Tibial nerve (tissue), 4 donors: ENCODE results near the gene OXCT1. TPM values are rescaled to one million over a fixed set of nuclear protein-coding genes. Genes with fewer than 3 reads are reported as not detected.

Experiments
- DNase-seq, 2 donors: peaks; one replicate each; pipeline ENCODE4 v3.0.0-alpha.2; 2019; ENCODE audit warnings: low spot score in 2 of 2
- H3K27ac ChIP-seq, 4 donors: fragments of 200-600 bp; sonication (generic) in 3 of 4; one replicate each; pipeline ENCODE4 v1.5.1; 2017 to 2019; ENCODE audit warnings: mild to moderate bottlenecking in 1 of 4
- H3K27me3 ChIP-seq, 2 donors: fragments of 200-600 bp; sonication (generic) in 1 of 2; one replicate each; pipeline versions ENCODE4 v1.5.1 to v1.6.0; 2017 to 2019
- H3K36me3 ChIP-seq, 3 donors: fragments of 200-600 bp; sonication (generic); one replicate each; pipeline ENCODE4 v1.5.1; 2018 to 2019
- H3K4me1 ChIP-seq, 4 donors: fragments of 200-600 bp; sonication (generic) in 3 of 4; one replicate each; pipeline ENCODE4 v1.5.1; 2017 to 2019
- H3K4me3 ChIP-seq, 4 donors: fragments of 200-600 bp; sonication (generic) in 3 of 4; one replicate each; pipeline ENCODE4 v1.5.1; 2017 to 2019; ENCODE audit warnings: mild to moderate bottlenecking in 1 of 4, moderate library complexity in 1 of 4
- H3K9me3 ChIP-seq, 4 donors: fragments of 200-600 bp; sonication (generic) in 3 of 4; one replicate each; pipeline ENCODE4 v1.5.1; 2017 to 2019
- EP300 ChIP-seq, 2 donors: sonication (generic); formaldehyde crosslinking; IDR thresholded peaks; one replicate each; pipeline ENCODE4 v1.6.1; 2017; ENCODE audit warnings: antibody characterized with exemption in 2 of 2, mild to moderate bottlenecking in 1 of 2
- POLR2A ChIP-seq, 2 donors: fragments of 450-650 bp; IDR thresholded peaks; one replicate each; pipeline ENCODE4 v1.6.1; 2017; ENCODE audit warnings: antibody characterized with exemption in 2 of 2, mild to moderate bottlenecking in 2 of 2, moderate library complexity in 2 of 2
- WGBS, 2 donors: methylation state at CpG; one replicate each; pipeline ENCODE4 v1.1.5; 2018; 5-methylcytosine and 5-hydroxymethylcytosine counted together
- total RNA-seq, 4 donors: library from RNA; depleted of rRNA; stranded (reverse); fragments of >200 nt; gene quantifications; one replicate each; pipeline ENCODE4 v1.1.0, GENCODE V29; 2016
- TF ChIP-seq, protein P1 (sequence below), 5 experiments: fragments of 200-600 bp in 3 of 5; fragments of 450-650 bp in 2 of 5; sonication (generic) in 3 of 5; IDR thresholded peaks; one replicate each; pipeline ENCODE4 v1.5.1; 2016 to 2019; ENCODE audit warnings: antibody characterized with exemption in 5 of 5, mild to moderate bottlenecking in 3 of 5, moderate library complexity in 2 of 5

Gene OXCT1
- total RNA-seq, 4 donors from 2014 or later: 20.4 to 41.2 (median 26.0) TPM

DNA sequence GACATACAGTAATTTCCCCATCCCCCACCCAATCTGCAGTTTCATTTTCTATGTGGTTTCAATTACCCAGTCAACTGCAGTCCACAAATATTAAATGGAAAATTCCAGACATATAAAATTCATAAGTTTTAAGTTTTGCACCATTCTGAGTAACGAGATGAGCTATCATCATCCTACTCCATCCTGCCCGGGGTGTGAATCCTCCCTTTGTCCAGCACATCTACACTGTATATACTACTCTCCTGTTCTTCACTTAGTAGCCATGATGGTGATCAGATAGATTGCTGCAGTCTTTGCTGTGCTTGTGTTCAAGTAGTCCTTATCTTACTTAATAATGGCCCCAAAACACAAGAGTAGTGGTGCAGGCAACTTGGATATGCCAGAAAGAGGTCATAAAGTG is 11.3 kb downstream of the OXCT1 start:
- DNase-seq: no peak
- Histone ChIP-seq H3K27ac (no peak overlapping the region), H3K9me3 (no peaks in the 10 kb centered on the region), H3K4me3 (no peak overlapping the region), H3K36me3 (peaks cover 0 to 42% (median 0%) of the 10 kb centered on the region in 3 donors), H3K4me1 (peaks cover 0 to 3% (median 0%) of the 10 kb centered on the region in 4 donors), H3K27me3 (no peaks in the 10 kb centered on the region)
- TF ChIP-seq, protein P1, sequence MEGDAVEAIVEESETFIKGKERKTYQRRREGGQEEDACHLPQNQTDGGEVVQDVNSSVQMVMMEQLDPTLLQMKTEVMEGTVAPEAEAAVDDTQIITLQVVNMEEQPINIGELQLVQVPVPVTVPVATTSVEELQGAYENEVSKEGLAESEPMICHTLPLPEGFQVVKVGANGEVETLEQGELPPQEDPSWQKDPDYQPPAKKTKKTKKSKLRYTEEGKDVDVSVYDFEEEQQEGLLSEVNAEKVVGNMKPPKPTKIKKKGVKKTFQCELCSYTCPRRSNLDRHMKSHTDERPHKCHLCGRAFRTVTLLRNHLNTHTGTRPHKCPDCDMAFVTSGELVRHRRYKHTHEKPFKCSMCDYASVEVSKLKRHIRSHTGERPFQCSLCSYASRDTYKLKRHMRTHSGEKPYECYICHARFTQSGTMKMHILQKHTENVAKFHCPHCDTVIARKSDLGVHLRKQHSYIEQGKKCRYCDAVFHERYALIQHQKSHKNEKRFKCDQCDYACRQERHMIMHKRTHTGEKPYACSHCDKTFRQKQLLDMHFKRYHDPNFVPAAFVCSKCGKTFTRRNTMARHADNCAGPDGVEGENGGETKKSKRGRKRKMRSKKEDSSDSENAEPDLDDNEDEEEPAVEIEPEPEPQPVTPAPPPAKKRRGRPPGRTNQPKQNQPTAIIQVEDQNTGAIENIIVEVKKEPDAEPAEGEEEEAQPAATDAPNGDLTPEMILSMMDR (IDR thresholded peaks at IDR 0.05): no peak
- TF ChIP-seq POLR2A (IDR thresholded peaks at IDR 0.05) (no peak), EP300 (IDR thresholded peaks at IDR 0.05) (no peak)
- 86 to 87% methylated on average over 2 of the region's 2 CpGs for WGBS, 2 donors

DNA sequence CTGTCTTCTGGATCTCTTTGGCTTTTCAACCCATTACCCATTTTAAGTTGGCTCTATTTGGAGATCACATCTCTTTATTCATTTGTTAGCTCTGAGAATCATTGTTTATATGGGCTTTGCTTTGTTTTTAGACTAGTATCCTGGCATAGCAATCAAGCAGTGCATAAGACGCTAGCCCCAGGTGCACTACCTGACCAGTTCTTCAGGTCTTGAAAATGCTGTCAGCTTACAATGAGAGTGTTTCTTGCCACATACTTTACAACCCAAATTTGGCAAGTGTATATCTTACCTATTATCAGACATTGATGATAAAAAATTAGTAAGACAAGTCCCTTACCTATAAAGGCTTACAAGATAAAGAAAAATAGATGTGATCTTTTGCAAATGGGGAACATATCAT is 12.2 kb downstream of the OXCT1 start:
- TF ChIP-seq EP300 (IDR thresholded peaks at IDR 0.05) (no peak), POLR2A (IDR thresholded peaks at IDR 0.05) (no peak)
- TF ChIP-seq, protein P1 (IDR thresholded peaks at IDR 0.05): no peak
- Histone ChIP-seq H3K27ac (no peak overlapping the region), H3K9me3 (no peaks in the 10 kb centered on the region), H3K27me3 (no peaks in the 10 kb centered on the region), H3K4me3 (no peak overlapping the region), H3K4me1 (peaks cover 0 to 3% (median 0%) of the 10 kb centered on the region in 4 donors), H3K36me3 (peaks cover 0 to 46% (median 0%) of the 10 kb centered on the region in 3 donors)
- no peak for DNase-seq
- 91 to 100% methylated on average over 1 of the region's 1 CpG for WGBS, 2 donors

DNA sequence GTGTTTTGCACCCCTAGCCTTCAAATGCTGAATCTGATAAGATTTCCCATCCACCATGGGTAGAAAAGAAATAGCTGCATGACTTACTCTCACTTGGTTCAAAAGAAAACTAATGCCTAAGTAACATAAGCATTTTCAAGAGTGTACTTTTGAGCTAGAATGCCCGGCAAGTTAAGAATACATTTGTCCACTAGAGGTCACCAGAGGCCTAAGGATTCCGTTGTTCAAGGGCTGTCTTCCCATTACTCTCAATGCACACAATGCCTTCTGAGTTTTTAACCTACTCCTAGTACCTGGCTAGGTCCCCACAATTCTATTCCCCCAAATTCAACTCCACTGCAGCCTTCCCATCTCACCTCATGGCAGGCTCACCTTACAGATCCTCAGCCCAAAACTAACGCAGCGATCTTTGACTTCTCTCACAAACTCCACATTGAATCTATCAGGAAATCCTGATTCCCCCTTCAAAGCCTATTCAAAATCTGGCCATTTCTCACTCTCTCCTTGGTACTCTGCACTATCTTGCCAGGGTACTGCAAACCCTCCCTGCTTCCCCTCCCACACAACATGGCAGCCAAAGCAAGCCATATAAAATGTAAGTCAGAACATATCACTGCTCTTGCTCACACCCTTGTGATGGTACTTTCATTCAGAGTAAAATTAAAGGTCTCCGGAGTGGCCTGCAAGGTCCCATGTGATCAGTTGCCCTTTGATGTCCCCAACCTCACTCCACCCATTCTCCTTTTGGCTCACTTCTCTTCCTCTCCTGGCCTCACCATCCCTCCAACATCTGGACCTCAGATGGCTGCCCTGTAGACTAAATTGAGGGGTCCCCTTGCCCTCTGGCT is 13.4 kb downstream of the OXCT1 start:
- no peaks in the 10 kb centered on the region for H3K9me3 ChIP-seq
- 48 to 49% methylated on average over 5 of the region's 5 CpGs for WGBS, 2 donors
- peaks cover 0 to 55% (median 0%) of the 10 kb centered on the region in 3 donors for H3K36me3 ChIP-seq
- peaks cover 0 to 3% (median 0%) of the 10 kb centered on the region in 4 donors for H3K4me1 ChIP-seq
- peak overlapping the region in 1 of 4 donors; percentile 17 for H3K27ac ChIP-seq
- H3K4me3 ChIP-seq: no peak overlapping the region
- no peaks in the 10 kb centered on the region for H3K27me3 ChIP-seq
- DNase-seq: peak in 1 of 2 donors; percentile 75
- no peak for TF ChIP-seq POLR2A (IDR thresholded peaks at IDR 0.05)
- TF ChIP-seq, protein P1 (IDR thresholded peaks at IDR 0.05): peak; percentile 68 to 77 (median 73)
- no peak for TF ChIP-seq EP300 (IDR thresholded peaks at IDR 0.05)

DNA sequence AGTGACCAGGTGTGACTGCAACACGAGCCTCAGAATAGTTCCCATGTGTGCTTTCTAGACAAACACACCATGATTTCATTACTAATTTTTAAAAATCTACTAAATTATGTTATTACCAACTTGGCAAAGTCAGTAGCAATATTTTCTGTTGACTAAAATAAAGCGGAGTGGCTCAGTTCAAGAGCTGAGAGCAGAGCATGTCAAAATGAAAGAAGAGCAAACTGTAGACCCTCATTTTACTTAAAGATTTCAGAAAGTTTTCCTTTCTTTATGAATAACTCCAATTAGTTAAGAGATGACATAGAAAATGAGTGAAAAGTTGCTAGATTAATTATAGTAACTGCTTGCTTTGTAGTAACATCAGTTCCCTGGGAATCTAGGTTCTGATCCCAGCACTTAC is 17.9 kb downstream of the OXCT1 start:
- TF ChIP-seq POLR2A (IDR thresholded peaks at IDR 0.05) (no peak), EP300 (IDR thresholded peaks at IDR 0.05) (no peak)
- TF ChIP-seq, protein P1 (IDR thresholded peaks at IDR 0.05): no peak
- H3K4me1 ChIP-seq: peaks cover 0 to 3% (median 0%) of the 10 kb centered on the region in 4 donors
- H3K27me3 ChIP-seq: no peaks in the 10 kb centered on the region
- H3K36me3 ChIP-seq: peaks cover 0 to 62% (median 10%) of the 10 kb centered on the region in 3 donors
- no peaks in the 10 kb centered on the region for H3K9me3 ChIP-seq
- 99% methylated on average over 2 of the region's 2 CpGs for WGBS, 2 donors
- H3K27ac ChIP-seq: no peak overlapping the region
- H3K4me3 ChIP-seq: no peak overlapping the region
- no peak for DNase-seq

DNA sequence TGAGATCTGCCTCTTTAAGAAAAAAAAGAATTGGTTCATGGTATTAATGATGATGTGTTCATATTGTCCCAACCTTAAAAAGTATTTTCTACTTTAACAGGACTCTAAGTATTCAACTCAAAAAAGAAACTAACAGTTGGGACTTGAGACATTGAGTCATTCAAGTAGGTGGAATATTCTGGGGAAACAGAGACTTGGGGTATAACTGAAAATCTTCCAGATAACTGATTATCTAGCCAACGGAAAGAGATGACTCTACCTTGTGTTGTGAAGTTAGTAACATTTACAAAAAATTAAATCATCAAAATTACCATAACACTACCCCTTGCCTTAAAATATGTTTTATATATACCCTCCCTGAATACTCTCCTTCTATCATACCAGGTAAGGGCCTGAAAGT is 19.1 kb downstream of the OXCT1 start:
- Histone ChIP-seq H3K9me3 (no peaks in the 10 kb centered on the region), H3K27ac (no peak overlapping the region), H3K36me3 (peaks cover 0 to 60% (median 10%) of the 10 kb centered on the region in 3 donors), H3K4me3 (no peak overlapping the region), H3K4me1 (no peaks in the 10 kb centered on the region), H3K27me3 (no peaks in the 10 kb centered on the region)
- 33 to 97% methylated on average over 1 of the region's 1 CpG for WGBS, 2 donors
- no peak for TF ChIP-seq EP300 (IDR thresholded peaks at IDR 0.05)
- TF ChIP-seq POLR2A (IDR thresholded peaks at IDR 0.05): no peak
- TF ChIP-seq, protein P1 (IDR thresholded peaks at IDR 0.05): no peak
- no peak for DNase-seq
